GM19468 (cell line): Measurements from ENCODE around the gene XRCC5.
A peak's percentile ranks its signal among the peaks of the same experiment; 100 is the strongest.

Source experiments
- ATAC-seq: cut with Tn5 transposase; IDR thresholded peaks from one replicate; pipeline ENCODE4 v1.9.1; 2021; ENCODE audit warnings: mild to moderate bottlenecking, moderate library complexity, moderate number of reproducible peaks; ENCODE audit not compliant: unreplicated experiment; ENCODE audit errors: extremely low read depth

XRCC5 gene

DNA sequence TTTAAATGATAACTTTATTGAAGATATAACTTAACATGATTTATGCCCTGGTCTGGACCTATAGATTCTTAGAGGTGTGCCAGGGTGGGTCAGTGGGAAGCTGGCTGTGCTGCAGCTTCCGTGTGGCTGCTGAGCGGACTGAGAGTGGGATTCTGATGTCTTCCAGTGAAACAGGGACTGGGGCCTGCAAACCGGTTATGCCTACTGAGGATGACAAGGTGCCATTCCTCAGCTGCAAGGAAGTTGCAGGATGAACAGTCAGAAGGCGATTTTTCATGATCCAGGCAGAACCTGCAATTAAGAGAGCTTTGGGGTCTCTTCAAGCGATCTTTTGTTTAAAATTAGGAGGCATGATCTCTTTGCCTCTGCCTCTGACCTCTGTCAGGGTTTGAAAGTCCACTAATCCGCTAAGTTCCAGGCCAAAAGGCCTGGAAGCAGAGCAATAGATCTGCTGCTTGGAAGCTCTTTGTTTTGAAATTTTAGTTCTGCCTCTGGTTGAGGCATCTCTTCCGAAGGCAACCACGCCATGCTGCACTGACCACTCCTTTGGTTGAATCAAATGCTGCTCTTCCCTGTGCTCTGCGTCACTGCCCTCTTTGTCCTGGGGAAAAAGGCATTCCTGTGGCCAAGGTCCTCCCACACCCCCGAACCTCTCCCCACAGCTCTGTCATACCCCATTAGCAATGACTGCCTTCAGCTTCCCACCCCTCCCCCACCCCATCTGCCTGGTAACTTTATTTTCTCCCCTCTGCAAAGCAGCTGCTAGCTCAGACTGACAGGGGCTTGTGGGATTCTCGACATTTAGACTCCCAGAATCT lies 25.5 kb upstream of the XRCC5 start:
- ATAC-seq = no peak

DNA sequence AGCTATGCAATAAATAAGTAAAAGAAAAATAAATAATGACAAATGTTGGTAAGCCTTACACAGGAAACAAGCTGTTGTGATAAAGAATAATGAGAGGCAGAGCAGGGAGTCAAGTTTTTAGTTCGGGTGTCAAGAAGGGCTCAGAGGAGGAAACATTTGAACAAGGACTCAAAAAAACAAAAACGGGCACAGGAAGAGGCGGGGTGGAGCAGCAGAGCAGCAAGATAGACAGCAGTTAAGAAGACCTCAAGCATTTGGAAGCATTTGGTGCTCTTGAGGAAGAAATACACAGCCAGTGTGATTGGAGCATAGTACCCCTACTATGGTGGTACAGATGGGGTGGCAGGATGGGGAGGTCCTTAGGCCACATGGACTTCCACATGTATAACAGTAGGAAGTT lies 24.6 kb upstream of the XRCC5 start:
- ATAC-seq = no peak

- no peak for ATAC-seq
Measured at GRCh38 chr2:216086207-216086893, 22.8 kb upstream of the XRCC5 start.

DNA sequence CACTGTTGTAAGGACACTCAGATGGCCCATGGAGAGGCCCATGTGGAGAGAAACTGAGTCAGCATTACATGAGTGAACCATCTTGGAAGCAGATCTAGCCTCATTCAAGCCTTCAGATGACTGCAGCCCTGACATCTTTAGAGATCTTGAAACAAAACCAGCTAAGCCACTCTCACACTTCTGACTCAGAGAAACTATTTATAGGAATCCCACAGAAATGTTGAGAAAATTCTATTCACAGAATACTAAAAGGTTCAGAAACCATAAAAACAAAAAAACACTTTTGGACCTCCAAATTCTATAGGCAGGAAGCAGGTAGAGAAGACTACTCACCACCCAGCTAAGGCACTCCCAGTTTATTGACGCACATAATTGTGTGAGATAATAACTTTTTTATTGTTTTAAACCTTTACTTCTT lies 18.8 kb upstream of the XRCC5 start:
- ATAC-seq = no peak

DNA sequence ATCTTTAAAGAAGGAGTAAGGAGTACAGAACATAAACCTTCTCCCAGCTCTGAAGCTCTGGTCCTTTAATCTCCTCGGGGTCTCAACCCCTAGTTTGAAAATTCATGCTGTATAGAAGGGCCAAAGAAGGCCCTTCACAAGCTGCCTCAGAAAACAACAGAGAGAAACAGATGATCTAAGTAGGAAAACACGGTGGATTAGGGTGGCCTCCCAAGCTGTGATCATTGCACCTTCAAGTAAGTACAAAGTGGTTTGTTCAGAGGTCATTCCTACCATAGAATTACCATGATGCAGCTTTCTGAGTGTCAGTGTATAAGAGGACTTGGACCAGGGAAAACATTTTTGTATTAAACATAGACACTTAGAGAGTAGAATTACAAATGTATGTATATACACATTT lies 16.5 kb upstream of the XRCC5 start:
- ATAC-seq = no peak

- no peak for ATAC-seq
Measured at GRCh38 chr2:216094701-216095100, 14.4 kb upstream of the XRCC5 start.

GRCh38 chr2:216098421-216099334 lies 10.5 kb upstream of the XRCC5 start:
- no peak for ATAC-seq

DNA sequence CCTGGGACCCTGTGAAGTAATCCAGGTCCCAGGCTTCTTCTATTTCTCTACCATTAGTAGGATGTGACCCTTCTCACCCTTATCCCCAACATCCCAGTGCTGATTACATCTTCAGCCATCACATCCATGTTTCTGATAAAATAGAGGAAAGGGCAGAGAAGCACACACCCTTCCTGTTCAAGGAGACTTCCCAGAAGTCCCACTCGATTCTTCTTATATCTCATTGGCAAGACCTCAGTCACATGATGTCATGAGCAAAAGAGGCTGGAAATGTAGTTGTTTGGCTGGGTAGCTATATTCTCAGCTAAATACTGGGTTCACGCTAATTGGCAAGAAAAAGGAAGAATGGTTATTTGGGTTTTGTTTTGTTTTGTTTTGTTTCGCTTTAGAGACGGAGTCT lies 8.0 kb upstream of the XRCC5 start:
- no peak for ATAC-seq

- no peak for ATAC-seq
Measured at GRCh38 chr2:216103213-216103612, 5.9 kb upstream of the XRCC5 start.

GRCh38 chr2:216104691-216105090 lies 4.5 kb upstream of the XRCC5 start:
- no peak for ATAC-seq

- ATAC-seq = no peak
Measured at GRCh38 chr2:216107320-216107719, 1.8 kb upstream of the XRCC5 start.

DNA sequence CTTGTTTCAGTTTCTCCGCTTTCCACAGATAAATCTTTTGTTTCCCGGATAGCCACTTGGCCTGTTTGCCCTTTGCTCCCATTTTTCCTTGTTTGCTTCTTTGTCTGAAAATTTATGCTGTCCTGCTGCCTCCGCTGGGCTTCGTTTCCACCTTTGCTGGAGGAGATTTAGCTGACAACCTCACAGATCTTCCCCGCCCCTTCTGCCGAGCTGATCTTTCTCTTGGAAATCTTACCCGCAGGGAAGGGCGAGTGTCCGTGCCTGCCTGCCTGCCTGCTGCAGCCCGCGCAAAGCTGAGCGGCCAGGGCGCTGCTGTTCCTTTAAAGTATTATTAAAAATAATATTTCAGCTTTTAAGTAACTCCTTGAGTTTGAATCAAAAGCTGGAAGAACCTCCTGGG lies 1.4 kb upstream of the XRCC5 start:
- ATAC-seq = no peak

- no peak for ATAC-seq
Measured at GRCh38 chr2:216108310-216108966, 710 bp upstream of the XRCC5 start.

DNA sequence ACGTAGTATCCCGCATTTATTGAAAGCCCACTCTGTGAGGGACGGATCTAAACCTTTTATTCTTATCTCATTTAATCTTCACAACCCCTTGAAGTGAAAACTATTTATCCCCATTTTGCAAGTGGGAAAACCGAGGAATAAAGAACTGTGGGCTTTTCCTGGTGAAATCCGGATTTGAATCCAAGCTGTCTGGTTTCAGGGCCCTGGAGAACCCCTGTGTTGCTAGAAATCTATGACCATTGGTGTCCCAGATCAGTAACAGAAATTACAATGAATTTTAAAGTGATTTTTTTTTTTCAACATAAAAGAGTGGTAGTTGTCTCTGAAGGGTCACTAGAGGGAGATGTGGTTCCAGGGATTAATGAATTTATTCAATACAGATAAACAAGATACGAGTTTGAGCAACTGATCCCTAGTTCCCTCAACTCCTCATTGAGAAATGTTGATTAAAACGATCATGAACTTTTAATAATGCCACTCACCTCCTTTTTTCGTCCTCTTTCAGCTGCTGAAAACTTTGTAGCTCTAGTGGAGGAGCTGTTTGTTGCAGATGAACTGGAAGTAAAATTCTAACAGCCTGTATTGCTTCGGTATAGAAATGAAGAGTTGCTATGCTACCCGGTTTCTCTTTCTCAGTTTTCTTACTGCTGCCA lies 940 bp downstream of the XRCC5 start:
- no peak for ATAC-seq

DNA sequence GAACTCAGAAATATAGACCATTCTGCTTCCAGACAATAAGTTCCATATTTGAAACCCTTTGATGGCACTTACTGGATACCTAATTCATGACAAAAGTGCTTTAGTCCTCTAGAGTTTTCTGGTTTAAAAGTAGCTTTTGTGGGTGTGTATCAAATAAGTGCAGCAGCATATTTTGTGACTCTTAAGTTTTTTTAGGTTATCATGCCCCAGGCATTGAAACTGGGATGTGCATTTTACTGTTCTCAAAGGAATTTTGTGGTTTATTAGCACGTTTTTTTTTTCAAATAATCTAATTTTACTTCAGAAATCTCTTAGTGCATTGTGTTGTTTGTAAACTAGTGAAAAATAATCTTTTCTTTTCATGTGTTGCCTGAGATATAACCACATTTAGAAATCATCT lies 1.5 kb downstream of the XRCC5 start:
- no peak for ATAC-seq

GRCh38 chr2:216111122-216111521 lies 2.0 kb downstream of the XRCC5 start:
- ATAC-seq = no peak

DNA sequence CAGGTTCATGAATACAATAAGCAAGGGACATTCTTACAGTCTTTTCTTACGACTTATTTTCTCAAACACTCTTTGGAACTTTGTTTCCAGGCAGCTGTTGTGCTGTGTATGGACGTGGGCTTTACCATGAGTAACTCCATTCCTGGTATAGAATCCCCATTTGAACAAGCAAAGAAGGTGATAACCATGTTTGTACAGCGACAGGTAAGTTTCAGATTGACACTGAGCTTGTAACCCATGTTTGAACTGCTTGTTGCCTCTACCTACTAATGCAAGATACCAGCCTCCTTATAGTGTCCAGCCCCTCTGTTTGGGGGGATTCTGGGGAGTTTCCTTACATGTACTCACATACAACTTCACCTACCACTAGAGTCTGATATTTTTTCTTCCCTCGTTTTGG lies 3.8 kb downstream of the XRCC5 start:
- ATAC-seq = no peak

DNA sequence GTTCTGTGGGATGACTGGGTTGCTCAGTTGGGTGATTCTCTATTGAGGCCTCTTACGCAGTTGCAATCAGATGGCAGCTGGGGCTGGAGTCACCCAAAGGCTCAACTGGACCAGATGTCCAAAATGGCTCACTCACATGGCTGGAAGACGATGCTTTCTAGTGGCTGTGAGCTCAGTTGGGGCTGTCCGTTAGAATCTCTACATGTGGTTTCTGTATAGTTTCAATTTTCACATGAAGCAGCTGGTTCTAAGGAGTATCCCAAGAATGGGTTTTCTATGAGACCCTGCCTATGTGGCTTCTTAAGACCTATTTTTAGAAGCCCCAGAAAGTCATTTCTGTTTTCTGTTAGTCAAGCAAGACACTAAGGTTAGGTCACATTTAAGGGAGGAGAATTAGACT lies 4.4 kb downstream of the XRCC5 start:
- peak; percentile 54 for ATAC-seq

- ATAC-seq = no peak
Measured at GRCh38 chr2:216114382-216114713, 5.2 kb downstream of the XRCC5 start.
